ENCODE measurements around the gene ZNF311. TPM values are rescaled to one million over a fixed set of nuclear protein-coding genes. Genes with fewer than 3 reads are reported as not detected.

ZNF311 gene
- total and polyA plus RNA-seq, 9 of the 15 experiments (the other 6 are each of a cell fraction or from before 2014, with no cell fraction given) = 5.1 to 10.0 (median 7.5) TPM

- Histone ChIP-seq H2AFZ (ENCODE audit: low read depth, low read length) (0 out of 2 replicates have a peak overlapping the region, but pooled peaks have one; percentile 1), H3K9me3 (replicated peaks; ENCODE audit: control insufficient read depth, insufficient read depth, low read depth, low read length) (peaks cover 23% of the 10 kb centered on the region), H3K4me2 (ENCODE audit: insufficient read depth, low read length) (no peak overlapping the region), H3K4me3 (no peak overlapping the region), H3K79me2 (ENCODE audit: control insufficient read depth, insufficient read depth, low read length) (no peaks in the 10 kb centered on the region), H3K36me3 (ENCODE audit: control insufficient read depth, insufficient read depth, low read length) (no peaks in the 10 kb centered on the region), H4K20me1 (replicated peaks; ENCODE audit: control insufficient read depth, insufficient read depth, low read length) (no peaks in the 10 kb centered on the region), H3K27ac (ENCODE audit: extremely low read depth, low read depth, low read length) (no peak overlapping the region), H3K9me1 (ENCODE audit: control insufficient read depth, insufficient read depth, low read length) (no peaks in the 10 kb centered on the region), H3K4me1 (replicated peaks in 1 of 2; ENCODE audit: control insufficient read depth in 2 of 2, insufficient read depth in 2 of 2, low read length in 2 of 2) (peaks cover 0 to 7% of the 10 kb centered on the region in 2 experiments; a peak in 2 of 5 replicates), H3K9ac (ENCODE audit: insufficient read depth in 1 of 2, low read depth in 2 of 2, low read length in 2 of 2) (no peak overlapping the region), H3K27me3 (ENCODE audit: control insufficient read depth in 2 of 2, insufficient read depth in 2 of 2, low read length in 2 of 2) (no peaks in the 10 kb centered on the region)
- intact Hi-C loops (cut with micrococcal nuclease) (no loop called here), in situ Hi-C loops (cut with MboI) (no loop called here)
- ChIA-PET POLR2A (no interaction called here), CTCF (ENCODE audit: low intra/inter-chr PET ratio) (no interaction called here)
- TF ChIP-seq RAD51 (IDR thresholded peaks at IDR 0.05; ENCODE audit: borderline replicate concordance, low read depth) (peak; percentile 72), CHAMP1 (IDR thresholded peaks at IDR 0.05) (peak; percentile 26; the same call in 1 of the 2 replicates), TFE3 (CRISPR knock-in tag; IDR thresholded peaks at IDR 0.05) (peak; percentile 91), CBFA2T2 (conservative IDR thresholded peaks at IDR 0.05) (peak; percentile 30), TRIM24 (IDR thresholded peaks at IDR 0.05) (0 out of 4 replicates have a peak, but pooled peaks of 1 of the 2 experiments have one; percentile 68), FOS (IDR thresholded peaks at IDR 0.05; ENCODE audit: extremely low read depth, insufficient read length) (no peak), CTCF (IDR thresholded peaks at IDR 0.05 in 2 of 3, conservative IDR thresholded peaks at IDR 0.05 in 1 of 3; ENCODE audit: insufficient read depth in 2 of 3, low read depth in 1 of 3, low read length in 3 of 3) (no peak), CC2D1A (IDR thresholded peaks at IDR 0.05) (peak; percentile 45; the same call in 1 of the 2 replicates), TRIM28 (IDR thresholded peaks at IDR 0.05) (0 out of 2 replicates have a peak, but pooled peaks have one; percentile 34), FOSL1 (tag; conservative IDR thresholded peaks at IDR 0.05) (no peak), SP2 (IDR thresholded peaks at IDR 0.05; ENCODE audit: extremely low read depth, low read depth, low read length, poor library complexity, severe bottlenecking) (no peak)
- FAIRE-seq (no peak), ATAC-seq (no peak), DNase-seq (ENCODE audit: extremely low read depth in 1 of 4, low spot score in 3 of 4) (no peak)
- 60% methylated on average over 4 of the region's 4 CpGs for WGBS (ENCODE audit: insufficient coverage, low coverage, missing lambda C conversion rate)
- BruUV-seq (replicated peaks) = no TSS peak
Observed at GRCh38 chr6:28968476-28968875, 36.6 kb downstream of the ZNF311 start.
